ENCODE data around the gene MUC21.
"Not testable (repeated sequence)": the region's sequence is repeated elsewhere in the genome, so short reads cannot be mapped to it uniquely, and the experiment has no call there.

The MUC21 gene

GRCh38 chr6:31010393-31011060, 27.0 kb downstream of the MUC21 start, which contains the start of gene MUC22:
Gene MUC22 (plus strand): TSS chr6:31010474. CDS start chr6:31010707, 233 bp downstream.
- DNase-seq, result no peak

- DNase-seq, result no peak
These were observed 27.6 kb downstream of the MUC21 start for GRCh38 chr6:31011153-31011552.

GRCh38 chr6:31016659-31017299, 33.3 kb downstream of the MUC21 start:
- no peak for DNase-seq

GRCh38 chr6:31017436-31017835, 33.9 kb downstream of the MUC21 start:
- not testable (repeated sequence) for DNase-seq

GRCh38 chr6:31020057-31020456, 36.5 kb downstream of the MUC21 start:
- DNase-seq, result no peak

- not testable (repeated sequence) for DNase-seq
These were observed 37.2 kb downstream of the MUC21 start for GRCh38 chr6:31020631-31021255.

GRCh38 chr6:31021705-31022531, 38.4 kb downstream of the MUC21 start:
- DNase-seq, result not testable (repeated sequence)

- DNase-seq, result no peak
These were observed 42.1 kb downstream of the MUC21 start for GRCh38 chr6:31025595-31025994.

GRCh38 chr6:31031095-31031494, 47.6 kb downstream of the MUC21 start:
- DNase-seq, result no peak

GRCh38 chr6:31033075-31033474, 49.6 kb downstream of the MUC21 start:
- DNase-seq, result no peak

- DNase-seq, result no peak
These were observed 52.5 kb downstream of the MUC21 start for GRCh38 chr6:31035862-31036497.

- no peak for DNase-seq
These were observed 53.7 kb downstream of the MUC21 start for GRCh38 chr6:31037169-31037568.

GRCh38 chr6:31037682-31038081, 54.2 kb downstream of the MUC21 start:
- no peak for DNase-seq

- no peak for DNase-seq
These were observed 55.0 kb downstream of the MUC21 start for GRCh38 chr6:31038559-31038958.

All from activated gamma-delta T cell (primary cell).